ENCODE data around the gene REXO4. TPM values are rescaled to one million over a fixed set of nuclear protein-coding genes. Genes with fewer than 3 reads are reported as not detected.

REXO4 gene
- total and polyA plus RNA-seq, 2 of the 13 experiments (the other 11 are each of a cell fraction or from before 2014, with no cell fraction given), result 18.5 to 30.4 TPM

- no peak overlapping the region for H3K9ac ChIP-seq (ENCODE audit: insufficient read depth, low read depth, low read length)
- in situ Hi-C loops (cut with HindIII; ENCODE audit: extremely low pct_ligation_motif_present, low pct_unique_long_range_greater_than_20kb), result loop anchor here (5.0 kb wide), 2 partner anchors 51 to 79 kb away; partner anchors contain the start of genes SURF1 and SURF2
- FAIRE-seq, result no peak
- H2AFZ ChIP-seq (ENCODE audit: low read length), result no peak overlapping the region
- 85% methylated on average over 1 of the region's 1 CpG for WGBS (ENCODE audit: low lambda C conversion rate)
- no peaks in the 10 kb centered on the region for H3K9me3 ChIP-seq (ENCODE audit: low read length)
- peaks cover 8% of the 10 kb centered on the region for H3K4me1 ChIP-seq (ENCODE audit: insufficient read depth, low read length)
- no peak overlapping the region for H3K4me2 ChIP-seq (ENCODE audit: low read depth, low read length)
- no peak for DNase-seq (ENCODE audit: low spot score)
- H3K27ac ChIP-seq (ENCODE audit: extremely low read length, insufficient read depth, low read length), result no peak overlapping the region
- H4K20me1 ChIP-seq (ENCODE audit: insufficient read depth, low read length), result 0 out of 2 replicates have a peak, but pooled peaks cover 4% of the 10 kb centered on the region
- no peak overlapping the region for H3K4me3 ChIP-seq (replicated peaks in 1 of 3; ENCODE audit: insufficient read depth in 1 of 3, low read depth in 2 of 3, low read length in 3 of 3)
- peaks cover 36 to 64% of the 10 kb centered on the region in 2 experiments; a peak in 4 of 5 replicates for H3K36me3 ChIP-seq (replicated peaks in 1 of 2; ENCODE audit: control insufficient read depth in 1 of 2, insufficient read depth in 2 of 2, low read length in 2 of 2)
- POLR2A ChIA-PET, result interaction anchor here (0.7 kb wide), 1 partner anchor 78 kb away, joined by 3 read pairs; no protein-coding TSS in a partner anchor
- intact Hi-C loops (cut with micrococcal nuclease; ENCODE audit: unreplicated experiment), result no loop called here
- no peaks in the 10 kb centered on the region for H3K27me3 ChIP-seq (ENCODE audit: control insufficient read depth in 1 of 2, insufficient read depth in 2 of 2, low read length in 2 of 2)
- CTCF ChIA-PET (ENCODE audit: low intra/inter-chr PET ratio, low total read pairs), result interaction anchor here (0.8 to 1.1 kb wide), 2 partner anchors 78 to 80 kb away, joined by 3 to 4 read pairs; no protein-coding TSS in a partner anchor
- no peaks in the 10 kb centered on the region for H3K79me2 ChIP-seq (ENCODE audit: insufficient read depth, low read length)
- ATAC-seq, result no peak
- no TSS peak for BruUV-seq (replicated peaks)
- TF ChIP-seq ZNF564 (CRISPR knock-in tag; IDR thresholded peaks at IDR 0.05), result no peak
- TF ChIP-seq ATF3 (CRISPR knock-in tag; IDR thresholded peaks at IDR 0.05), result no peak
- TF ChIP-seq ZBTB46 (CRISPR knock-in tag; IDR thresholded peaks at IDR 0.05; ENCODE audit: borderline replicate concordance), result no peak
- TF ChIP-seq RXRB (CRISPR knock-in tag; IDR thresholded peaks at IDR 0.05; ENCODE audit: borderline replicate concordance), result no peak
- TF ChIP-seq HNRNPLL (IDR thresholded peaks at IDR 0.05; ENCODE audit: low read depth, low read length, poor library complexity, severe bottlenecking), result no peak
- no peak for TF ChIP-seq ZNF383 (CRISPR knock-in tag; IDR thresholded peaks at IDR 0.05; ENCODE audit: borderline replicate concordance)
- TF ChIP-seq NR2C2 (CRISPR knock-in tag; IDR thresholded peaks at IDR 0.05; ENCODE audit: borderline replicate concordance), result no peak
- TF ChIP-seq SRSF4 (IDR thresholded peaks at IDR 0.05; ENCODE audit: low read depth, low read length, poor library complexity, severe bottlenecking), result no peak
- TF ChIP-seq TFE3 (CRISPR knock-in tag; IDR thresholded peaks at IDR 0.05), result no peak
- no peak for TF ChIP-seq ZNF335 (CRISPR knock-in tag; IDR thresholded peaks at IDR 0.05)
- no peak for TF ChIP-seq CC2D1A (CRISPR knock-in tag; IDR thresholded peaks at IDR 0.05)
- TF ChIP-seq GLI4 (CRISPR knock-in tag; IDR thresholded peaks at IDR 0.05; ENCODE audit: borderline replicate concordance), result no peak
Observed at GRCh38 chr9:133408042-133408441, 9.8 kb downstream of the REXO4 start.
